Pulmonary artery endothelial cell (primary cell): ENCODE results near the gene PNLIPRP2. TPM values are rescaled to one million over a fixed set of nuclear protein-coding genes. Genes with fewer than 3 reads are reported as not detected.

Source experiments
- DNase-seq: peaks from one replicate; pipeline ENCODE4 v3.0.0-alpha.2; 2011; ENCODE audit warnings: low read depth, low spot score
- total RNA-seq: library from RNA; depleted of rRNA; stranded (reverse); fragments of >200 nt; gene quantifications from 2 replicates; pipeline ENCODE4 v1.2.3, GENCODE V29; 2014

Gene PNLIPRP2
- total RNA-seq: not detected in 2 replicates

GRCh38 chr10:116620423-116621400 lies at the start of gene PNLIPRP2:
PNLIPRP2 (plus strand) TSS chr10:116620953.
- no peak for DNase-seq

GRCh38 chr10:116574797-116575196 lies 46.0 kb upstream of the PNLIPRP2 start:
- DNase-seq: no peak

- DNase-seq: no peak
Observed at GRCh38 chr10:116587878-116588591, 32.7 kb upstream of the PNLIPRP2 start.

- DNase-seq: no peak
Observed at GRCh38 chr10:116588995-116589394, 31.8 kb upstream of the PNLIPRP2 start.

- no peak for DNase-seq
Observed at GRCh38 chr10:116589926-116590325, 30.8 kb upstream of the PNLIPRP2 start.

- DNase-seq: no peak
Observed at GRCh38 chr10:116590590-116591444, 29.9 kb upstream of the PNLIPRP2 start, which contains the start of gene PNLIPRP1. PNLIPRP1 (plus strand) TSS chr10:116590959; CDS start chr10:116591130, 171 bp downstream.

- no peak for DNase-seq
Observed at GRCh38 chr10:116593139-116593740, 27.5 kb upstream of the PNLIPRP2 start.

- DNase-seq: no peak
Observed at GRCh38 chr10:116594525-116595035, 26.2 kb upstream of the PNLIPRP2 start.

- no peak for DNase-seq
Observed at GRCh38 chr10:116596062-116596461, 24.7 kb upstream of the PNLIPRP2 start.

GRCh38 chr10:116597543-116597942 lies 23.2 kb upstream of the PNLIPRP2 start:
- DNase-seq: no peak

- DNase-seq: no peak
Observed at GRCh38 chr10:116598329-116598728, 22.4 kb upstream of the PNLIPRP2 start.

GRCh38 chr10:116599991-116600390 lies 20.8 kb upstream of the PNLIPRP2 start:
- DNase-seq: no peak

- DNase-seq: no peak
Observed at GRCh38 chr10:116602648-116603400, 17.9 kb upstream of the PNLIPRP2 start.

- no peak for DNase-seq
Observed at GRCh38 chr10:116606061-116606483, 14.7 kb upstream of the PNLIPRP2 start.

GRCh38 chr10:116607336-116607735 lies 13.4 kb upstream of the PNLIPRP2 start:
- DNase-seq: no peak

- no peak for DNase-seq
Observed at GRCh38 chr10:116608686-116609594, 11.8 kb upstream of the PNLIPRP2 start.

- DNase-seq: no peak
Observed at GRCh38 chr10:116610443-116611152, 10.2 kb upstream of the PNLIPRP2 start.

- DNase-seq: no peak
Observed at GRCh38 chr10:116611153-116611545, 9.6 kb upstream of the PNLIPRP2 start.
